NT2/D1 (cell line): ENCODE results near the gene LRMDA.

Experiments used
- SUZ12 ChIP-seq: IDR thresholded peaks from 2 replicates; pipeline ENCODE4 v1.6.1; 2011; ENCODE audit not compliant: insufficient read length, insufficient read depth; ENCODE audit errors: extremely low read depth
- YY1 ChIP-seq: IDR thresholded peaks from 2 replicates; pipeline ENCODE4 v1.6.1; 2011; ENCODE audit not compliant: insufficient read length, insufficient read depth
- ZNF274 ChIP-seq: IDR thresholded peaks from 2 replicates; pipeline ENCODE4 v1.6.1; 2011; ENCODE audit warnings: mild to moderate bottlenecking, low read depth, low read length

DNA sequence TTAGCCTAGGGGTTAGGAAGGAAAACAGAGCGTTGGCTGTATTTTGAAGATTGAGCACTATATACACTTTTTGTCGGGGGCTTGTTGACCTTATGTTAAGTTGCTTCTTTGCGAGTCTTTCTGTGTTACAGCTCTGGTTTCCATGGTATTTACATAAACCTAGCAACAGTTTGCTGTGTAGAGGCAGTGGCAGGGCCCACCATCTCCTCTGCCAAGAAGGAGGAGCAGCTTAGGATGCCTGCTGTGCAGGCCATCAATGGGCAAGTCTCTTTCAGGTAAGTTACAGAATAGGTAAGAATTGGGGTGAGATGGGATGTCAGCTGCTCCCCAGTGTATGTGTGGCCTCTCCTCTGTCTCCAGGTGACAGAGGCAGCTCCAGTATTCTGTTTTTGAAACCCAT, 485.5 kb downstream of the LRMDA start:
- no peak for TF ChIP-seq SUZ12
- TF ChIP-seq YY1, result no peak
- TF ChIP-seq ZNF274, result no peak
